ENCODE measurements around the gene STK16. TPM values are rescaled to one million over a fixed set of nuclear protein-coding genes. Genes with fewer than 3 reads are reported as not detected.

STK16 gene
- total and polyA plus RNA-seq, 2 of the 13 experiments (the other 11 are each of a cell fraction or from before 2014, with no cell fraction given): 28.0 to 50.9 TPM

DNA sequence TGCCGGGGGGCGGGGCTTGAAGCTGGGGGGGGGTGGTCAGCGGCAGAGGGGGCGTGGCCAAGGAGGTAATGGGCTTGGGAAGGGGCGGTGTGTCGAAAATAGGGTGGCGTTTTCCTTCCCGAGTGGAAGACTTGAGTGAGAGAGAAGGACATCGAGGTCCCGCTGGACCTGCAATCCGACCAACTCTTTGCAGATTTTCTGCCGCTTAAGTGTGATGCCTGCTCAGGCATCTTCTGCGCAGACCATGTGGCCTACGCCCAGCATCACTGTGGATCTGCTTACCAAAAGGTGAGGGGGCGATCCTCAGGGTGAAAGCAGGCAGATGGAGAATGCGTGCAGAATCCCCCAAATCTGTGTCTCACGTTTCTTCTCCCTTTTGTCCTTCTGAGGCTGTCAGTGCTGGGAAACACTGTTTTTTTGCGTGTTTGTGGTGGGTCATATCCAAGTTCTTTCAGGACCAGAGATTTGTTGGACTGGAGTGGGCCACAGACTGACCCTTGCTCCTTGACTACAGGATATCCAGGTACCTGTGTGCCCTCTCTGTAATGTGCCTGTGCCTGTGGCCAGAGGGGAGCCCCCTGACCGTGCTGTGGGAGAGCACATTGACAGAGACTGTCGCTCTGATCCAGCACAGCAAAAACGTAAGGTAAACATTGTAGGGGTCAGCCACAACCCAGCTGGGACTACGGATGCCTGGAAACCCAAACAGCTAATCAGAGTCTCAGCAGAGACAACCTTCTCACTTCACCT, 38.0 kb upstream of the STK16 start (continued):
- TF ChIP-seq, protein P1, sequence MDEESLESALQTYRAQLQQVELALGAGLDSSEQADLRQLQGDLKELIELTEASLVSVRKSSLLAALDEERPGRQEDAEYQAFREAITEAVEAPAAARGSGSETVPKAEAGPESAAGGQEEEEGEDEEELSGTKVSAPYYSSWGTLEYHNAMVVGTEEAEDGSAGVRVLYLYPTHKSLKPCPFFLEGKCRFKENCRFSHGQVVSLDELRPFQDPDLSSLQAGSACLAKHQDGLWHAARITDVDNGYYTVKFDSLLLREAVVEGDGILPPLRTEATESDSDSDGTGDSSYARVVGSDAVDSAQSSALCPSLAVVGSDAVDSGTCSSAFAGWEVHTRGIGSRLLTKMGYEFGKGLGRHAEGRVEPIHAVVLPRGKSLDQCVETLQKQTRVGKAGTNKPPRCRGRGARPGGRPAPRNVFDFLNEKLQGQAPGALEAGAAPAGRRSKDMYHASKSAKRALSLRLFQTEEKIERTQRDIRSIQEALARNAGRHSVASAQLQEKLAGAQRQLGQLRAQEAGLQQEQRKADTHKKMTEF (CRISPR knock-in tag; IDR thresholded peaks at IDR 0.05): peak; percentile 25; the same call in 1 of the 2 replicates
- TF ChIP-seq KDM5B (CRISPR knock-in tag; IDR thresholded peaks at IDR 0.05; ENCODE audit: borderline replicate concordance) (no peak; the same call in 1 of the 2 replicates), ZFYVE20 (CRISPR knock-in tag; IDR thresholded peaks at IDR 0.05; ENCODE audit: borderline replicate concordance, low read depth) (no peak), ZNF878 (CRISPR knock-in tag; IDR thresholded peaks at IDR 0.05) (no peak), BCL6 (CRISPR knock-in tag; IDR thresholded peaks at IDR 0.05) (no peak), HNF1A (IDR thresholded peaks at IDR 0.05; ENCODE audit: low read depth) (no peak), HNF1A (CRISPR knock-in tag; IDR thresholded peaks at IDR 0.05; ENCODE audit: borderline replicate concordance) (0 out of 2 replicates have a peak, but pooled peaks have one; percentile 6), ZNF678 (CRISPR knock-in tag; IDR thresholded peaks at IDR 0.05) (peak; percentile 26; the same call in 1 of the 2 replicates), TFAP4 (IDR thresholded peaks at IDR 0.05; ENCODE audit: borderline replicate concordance, low read depth) (peak; percentile 82), ZNF564 (CRISPR knock-in tag; IDR thresholded peaks at IDR 0.05) (no peak), NR0B2 (CRISPR knock-in tag; IDR thresholded peaks at IDR 0.05) (peak; percentile 61; the same call in 1 of the 2 replicates), ZMAT3 (CRISPR knock-in tag; conservative IDR thresholded peaks at IDR 0.05) (0 out of 2 replicates have a peak, but pooled peaks have one; percentile 30), TBL1XR1 (IDR thresholded peaks at IDR 0.05; ENCODE audit: borderline replicate concordance, low read length, partially characterized antibody) (no peak), SNAPC5 (CRISPR knock-in tag; IDR thresholded peaks at IDR 0.05; ENCODE audit: borderline replicate concordance) (no peak), HDAC6 (IDR thresholded peaks at IDR 0.05; ENCODE audit: low read depth, low read length) (no peak), NFYC (CRISPR knock-in tag; IDR thresholded peaks at IDR 0.05) (0 out of 2 replicates have a peak, but pooled peaks have one; percentile 7), SALL2 (CRISPR knock-in tag; IDR thresholded peaks at IDR 0.05) (no peak), PAF1 (CRISPR knock-in tag; IDR thresholded peaks at IDR 0.05) (0 out of 2 replicates have a peak, but pooled peaks have one; percentile 55), RXRB (CRISPR knock-in tag; IDR thresholded peaks at IDR 0.05; ENCODE audit: borderline replicate concordance) (no peak; the same call in 1 of the 2 replicates), ZNF691 (CRISPR knock-in tag; IDR thresholded peaks at IDR 0.05; ENCODE audit: borderline replicate concordance, low read depth) (0 out of 2 replicates have a peak, but pooled peaks have one; percentile 15), ZNF550 (CRISPR knock-in tag; IDR thresholded peaks at IDR 0.05; ENCODE audit: borderline replicate concordance) (no peak; the same call in 1 of the 2 replicates)
